Esophagus (tissue), 2 donors: ENCODE data around the gene MORF4L2. TPM values are rescaled to one million over a fixed set of nuclear protein-coding genes. Genes with fewer than 3 reads are reported as not detected.
"Not testable (repeated sequence)": the region's sequence is repeated elsewhere in the genome, so short reads cannot be mapped to it uniquely, and the experiment has no call there.

Experiments
- H3K27ac ChIP-seq, 2 donors: one replicate each; pipeline ENCODE4 v1.5.1; 2013; ENCODE audit warnings: low read depth in 2 of 2, mild to moderate bottlenecking in 2 of 2, inconsistent platforms in 1 of 2, low read length in 1 of 2, moderate library complexity in 1 of 2
- H3K27me3 ChIP-seq, 2 donors: one replicate each; pipeline ENCODE4 v1.6.1; 2013; ENCODE audit warnings: low read length in 2 of 2, control low read depth in 1 of 2, mild to moderate bottlenecking in 1 of 2; ENCODE audit not compliant: insufficient read depth in 2 of 2, control insufficient read depth in 1 of 2
- H3K36me3 ChIP-seq, 2 donors: one replicate each; pipeline ENCODE4 v1.6.1; 2013; ENCODE audit warnings: low read length in 1 of 2; ENCODE audit not compliant: control insufficient read depth in 2 of 2, insufficient read depth in 2 of 2
- H3K4me1 ChIP-seq, 2 donors: one replicate each; pipeline ENCODE4 v1.6.1; 2013; ENCODE audit warnings: low read length in 1 of 2; ENCODE audit not compliant: control insufficient read depth in 2 of 2, insufficient read depth in 2 of 2
- H3K4me3 ChIP-seq, 2 donors: one replicate each; pipeline ENCODE4 v1.5.1; 2013; ENCODE audit warnings: low read length in 2 of 2, mild to moderate bottlenecking in 2 of 2, low read depth in 1 of 2, moderate library complexity in 1 of 2
- H3K9me3 ChIP-seq, 2 donors: one replicate each; pipeline ENCODE4 v1.6.1; 2013; ENCODE audit warnings: mild to moderate bottlenecking in 2 of 2, low read depth in 1 of 2, low read length in 1 of 2, moderate library complexity in 1 of 2; ENCODE audit not compliant: control insufficient read depth in 2 of 2, insufficient read depth in 1 of 2
- WGBS, 2 donors: extraction: QIAGEN DNeasy Blood & Tissue Kit; methylation state at CpG; one replicate each; pipeline ENCODE4 v1.1.7; 2013; 5-methylcytosine and 5-hydroxymethylcytosine counted together
- polyA plus RNA-seq, 2 donors: library from polyadenylated mRNA; stranded (reverse); fragments of 200-250 nt; gene quantifications; one replicate each; pipeline ENCODE4 v1.2.3, GENCODE V29; 2013
- donor health status: healthy with polysubstance abuse.
- donor health status: Bipolar disorder and iron deficiency.

The MORF4L2 gene
- polyA plus RNA-seq, 2 donors, result 161 to 242 TPM

DNA sequence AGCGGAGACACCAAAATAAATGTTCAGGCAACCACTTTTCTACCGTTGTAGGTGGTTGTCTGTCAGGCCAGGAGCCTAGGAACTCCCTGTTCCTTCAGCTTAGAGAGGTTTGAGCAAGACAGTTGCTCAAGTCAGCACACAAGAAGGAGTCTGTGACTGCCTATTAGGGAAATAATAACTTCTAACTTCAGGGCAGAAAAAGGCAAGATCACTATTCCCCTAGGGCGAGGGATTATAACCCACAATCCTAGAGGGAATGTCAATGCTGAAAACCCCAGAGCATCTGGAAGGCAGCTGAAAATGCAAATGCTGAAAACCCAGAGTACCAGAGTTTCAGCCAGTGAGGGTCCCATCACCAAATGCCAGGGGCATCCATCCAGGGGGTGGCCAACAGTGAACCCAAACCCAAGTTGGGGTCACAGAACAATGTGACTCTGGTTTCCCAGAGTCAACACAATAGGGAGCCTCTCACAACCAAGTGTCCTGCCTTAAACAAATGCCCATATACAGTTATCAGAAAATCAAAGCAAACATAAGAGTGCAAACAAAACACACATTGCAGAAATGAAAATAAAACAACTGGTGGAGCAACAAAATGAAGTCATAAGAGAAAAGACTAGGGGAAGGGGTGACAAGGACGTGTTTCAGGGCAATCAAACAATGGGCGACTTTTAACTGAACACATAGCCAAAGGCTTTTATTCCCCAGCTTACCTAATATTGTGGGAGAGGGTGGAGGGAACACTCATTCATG is 27.6 kb downstream of the MORF4L2 start:
- H3K4me1 ChIP-seq, result no peaks in the 10 kb centered on the region
- H3K36me3 ChIP-seq, result no peaks in the 10 kb centered on the region
- H3K4me3 ChIP-seq, result no peak overlapping the region
- no peaks in the 10 kb centered on the region for H3K9me3 ChIP-seq
- no peak overlapping the region for H3K27ac ChIP-seq
- peaks cover 0 to 7% of the 10 kb centered on the region in 2 donors for H3K27me3 ChIP-seq
- WGBS, 2 donors, result 57 to 78% methylated on average over 5 of the region's 5 CpGs

GRCh38 chrX:103657066-103657465 is 29.4 kb downstream of the MORF4L2 start:
- not testable (repeated sequence) for H3K36me3 ChIP-seq, H3K4me1 ChIP-seq, H3K27ac ChIP-seq, H3K9me3 ChIP-seq, H3K27me3 ChIP-seq, H3K4me3 ChIP-seq
- WGBS, 2 donors, result 87 to 91% methylated on average over 2 of the region's 2 CpGs

- H3K27me3 ChIP-seq, result peaks cover 0 to 3% of the 10 kb centered on the region in 2 donors
- H3K4me1 ChIP-seq, result no peaks in the 10 kb centered on the region
- no peaks in the 10 kb centered on the region for H3K36me3 ChIP-seq
- no peaks in the 10 kb centered on the region for H3K9me3 ChIP-seq
- H3K27ac ChIP-seq, result no peak overlapping the region
- H3K4me3 ChIP-seq, result no peak overlapping the region
- WGBS, 2 donors, result 35 to 53% methylated on average over 3 of the region's 3 CpGs
Measured at GRCh38 chrX:103656617-103657016, 29.9 kb downstream of the MORF4L2 start.

DNA sequence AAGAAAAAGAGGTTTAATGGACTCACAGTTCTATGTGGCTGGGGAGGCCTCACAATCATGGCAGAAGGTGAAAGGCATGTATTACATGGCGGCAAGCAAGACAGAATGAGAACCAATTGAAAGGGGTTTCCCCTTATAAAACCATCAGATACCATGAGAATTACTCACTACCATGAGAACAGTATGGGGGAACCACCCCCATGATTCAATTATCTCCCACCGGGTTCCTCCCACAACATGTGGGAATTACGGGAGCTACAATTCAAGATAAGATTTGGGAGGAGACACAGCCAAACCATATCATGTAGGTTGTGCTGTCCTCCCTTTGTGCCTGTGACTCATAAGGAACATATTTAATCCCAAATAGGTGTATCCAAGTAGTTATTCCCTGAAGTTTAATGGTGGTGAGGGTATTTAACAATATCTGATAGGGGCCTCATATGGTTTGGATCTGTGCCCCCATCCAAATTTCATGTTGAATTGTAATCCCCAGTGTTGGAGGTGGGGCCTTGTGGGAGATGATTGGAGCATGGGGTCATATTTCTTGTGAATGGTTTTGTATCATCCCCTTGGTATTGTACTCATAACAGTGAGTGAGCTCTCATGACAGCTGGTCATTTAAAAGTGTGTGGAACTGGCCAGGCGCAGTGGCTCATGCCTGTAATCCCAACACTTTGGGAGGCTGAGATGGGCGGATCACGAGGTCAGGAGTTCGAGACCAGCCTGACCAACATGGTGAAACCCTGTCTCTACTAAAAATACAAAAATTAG is 31.1 kb downstream of the MORF4L2 start:
- not testable (repeated sequence) for H3K9me3 ChIP-seq, H3K36me3 ChIP-seq, H3K27me3 ChIP-seq, H3K27ac ChIP-seq, H3K4me1 ChIP-seq, H3K4me3 ChIP-seq
- 80 to 90% methylated on average over 7 of the region's 7 CpGs for WGBS, 2 donors

GRCh38 chrX:103651151-103651773 is 35.2 kb downstream of the MORF4L2 start:
- no peaks in the 10 kb centered on the region for H3K27me3 ChIP-seq
- H3K4me3 ChIP-seq, result no peak overlapping the region
- WGBS, 2 donors, result 89 to 95% methylated on average over 2 of the region's 2 CpGs
- no peaks in the 10 kb centered on the region for H3K36me3 ChIP-seq
- H3K4me1 ChIP-seq, result no peaks in the 10 kb centered on the region
- no peaks in the 10 kb centered on the region for H3K9me3 ChIP-seq
- no peak overlapping the region for H3K27ac ChIP-seq

DNA sequence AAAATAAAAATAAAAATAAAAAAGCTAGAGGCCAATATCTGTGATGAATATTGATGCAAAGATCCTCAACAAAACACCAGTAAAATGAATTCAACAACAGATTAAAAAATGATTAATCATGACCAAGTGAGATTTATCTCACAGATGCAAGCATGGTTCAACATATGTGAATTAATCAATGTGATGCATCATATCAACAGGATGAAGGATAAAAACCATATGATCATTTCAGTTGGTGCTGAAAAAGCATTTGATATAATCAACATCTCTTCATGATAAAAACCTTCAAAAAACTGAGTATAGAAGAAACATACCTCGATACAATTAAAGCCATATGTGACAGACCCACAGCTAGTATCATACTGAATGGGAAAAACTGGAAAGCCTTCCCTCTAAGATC is 38.9 kb downstream of the MORF4L2 start:
- H3K36me3 ChIP-seq, result no peaks in the 10 kb centered on the region
- 68 to 74% methylated on average over 1 of the region's 1 CpG for WGBS, 2 donors

GRCh38 chrX:103644125-103644524 is 42.4 kb downstream of the MORF4L2 start:
- Histone ChIP-seq H3K4me1 (no peaks in the 10 kb centered on the region), H3K4me3 (no peak overlapping the region), H3K27ac (no peak overlapping the region), H3K36me3 (no peaks in the 10 kb centered on the region), H3K9me3 (no peaks in the 10 kb centered on the region), H3K27me3 (no peaks in the 10 kb centered on the region)
- 75 to 87% methylated on average over 1 of the region's 1 CpG for WGBS, 2 donors

More for the DNA sequence above, 38.9 kb downstream of the MORF4L2 start:
- no peak overlapping the region for H3K4me3 ChIP-seq
- no peak overlapping the region for H3K27ac ChIP-seq
- no peaks in the 10 kb centered on the region for H3K4me1 ChIP-seq
- H3K27me3 ChIP-seq, result no peaks in the 10 kb centered on the region
- H3K9me3 ChIP-seq, result no peaks in the 10 kb centered on the region

DNA sequence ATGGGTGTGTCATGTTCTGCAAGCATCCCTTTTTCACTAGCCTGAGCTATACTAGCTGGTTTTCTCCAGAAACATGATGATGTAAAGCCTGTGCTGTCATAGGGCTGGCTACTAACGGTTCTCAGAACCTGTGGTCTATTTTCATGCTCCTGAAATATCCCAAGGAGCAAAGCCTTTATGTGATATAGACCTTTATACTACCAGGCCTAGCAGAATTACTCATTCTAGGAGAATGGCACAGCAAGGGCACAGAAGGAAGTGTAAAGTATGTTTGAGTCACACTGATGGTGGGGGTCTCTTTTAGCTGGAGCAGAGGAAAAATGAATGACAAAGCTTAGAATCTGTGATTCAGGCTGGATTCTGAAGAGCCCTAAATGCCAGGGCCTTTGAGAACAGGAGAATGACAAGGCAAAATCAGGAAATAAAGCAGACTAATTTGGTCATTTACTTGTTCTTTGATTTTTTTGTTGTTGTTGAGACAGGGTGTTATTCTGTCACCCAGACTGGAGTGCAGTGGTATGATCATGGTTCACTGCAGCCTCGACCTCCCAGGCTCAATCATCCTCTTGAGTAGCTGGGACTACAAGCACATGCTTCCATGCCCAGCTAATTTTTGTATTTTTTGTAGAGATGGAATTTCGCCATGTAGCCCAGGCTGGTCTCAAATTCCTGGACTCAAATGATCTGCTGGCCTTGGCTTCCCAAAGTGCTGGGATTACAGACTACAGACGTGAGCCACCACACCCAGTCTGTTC is 45.9 kb downstream of the MORF4L2 start:
- Histone ChIP-seq H3K9me3 (no peaks in the 10 kb centered on the region), H3K27ac (no peak overlapping the region), H3K27me3 (no peaks in the 10 kb centered on the region), H3K36me3 (no peaks in the 10 kb centered on the region), H3K4me1 (no peaks in the 10 kb centered on the region), H3K4me3 (no peak overlapping the region)
- 62 to 84% methylated on average over 4 of the region's 4 CpGs for WGBS, 2 donors
